K562 (cell line): ENCODE results near the gene ZNF629. TPM values are rescaled to one million over a fixed set of nuclear protein-coding genes. Genes with fewer than 3 reads are reported as not detected.

Source experiments
- ATAC-seq: fragments of 200-7000 bp; cut with Tn5 transposase; 3 replicates; pipeline ENCODE4 v1.9.1; 2020; ENCODE audit warnings: moderate library complexity
- BruUV-seq: library from RNA; stranded (reverse); fragments of 400-500 nt; replicated peaks from 2 replicates; lab custom pipeline; 2021; lab: Mats Ljungman, UMichigan
- CTCF ChIA-PET: fragments of 300-600 bp; formaldehyde crosslinking; extraction: SDS; loops from one replicate; lab custom pipeline; 2021; ENCODE audit warnings: low intra/inter-chr PET ratio; lab: Yijun Ruan, JAX
- POLR2A ChIA-PET: fragments of 300-600, 350-650 bp; sonication (Branson Sonifier 250); formaldehyde crosslinking; extraction: SDS; loops from one replicate; lab custom pipeline; 2021; ENCODE audit warnings: antibody characterized with exemption, inconsistent platforms; lab: Yijun Ruan, JAX
- DNase-seq, 4 experiments: peaks; one replicate each; pipeline versions ENCODE4 v3.0.0 to v3.0.0-alpha.2; 2011 to 2018; ENCODE audit warnings: low spot score in 3 of 4, mixed read lengths in 3 of 4; ENCODE audit errors: extremely low read depth in 1 of 4
- FAIRE-seq: peaks from 2 replicates; lab custom pipeline; 2011; peaks lifted over from hg19 to GRCh38; lab: Jason Lieb, UNC
- H2AFZ ChIP-seq: 2 replicates; pipeline ENCODE4 v1.6.0; 2011; ENCODE audit warnings: low read depth, low read length, control low read depth, inconsistent platforms
- H3K27ac ChIP-seq: fragments of 200-600 bp; 3 replicates; pipeline ENCODE4 v1.8.0; 2011; ENCODE audit warnings: low read depth, mild to moderate bottlenecking, control low read depth, inconsistent platforms, low read length, moderate library complexity, mixed read lengths; ENCODE audit errors: extremely low read depth
- H3K27me3 ChIP-seq, 2 experiments: fragments of 300-600 bp in 1 of 2; 2 replicates in 1 of 2; 3 replicates in 1 of 2; pipeline versions ENCODE4 v1.6.0 to v1.8.0; 2011; ENCODE audit warnings: inconsistent platforms in 2 of 2, low read length in 2 of 2, mild to moderate bottlenecking in 1 of 2, mixed read lengths in 1 of 2, moderate library complexity in 1 of 2; ENCODE audit not compliant: control insufficient read depth in 2 of 2, insufficient read depth in 2 of 2
- H3K36me3 ChIP-seq: fragments of 300-600 bp; 3 replicates; pipeline ENCODE4 v1.8.0; 2011; ENCODE audit warnings: mild to moderate bottlenecking, low read length, inconsistent platforms; ENCODE audit not compliant: control insufficient read depth, insufficient read depth
- H3K4me1 ChIP-seq, 2 experiments: fragments of 200-600 bp in 1 of 2; replicated peaks in 1 of 2; 2 replicates in 1 of 2; 3 replicates in 1 of 2; pipeline versions ENCODE4 v1.5.1 to v1.8.0; 2011; ENCODE audit warnings: inconsistent platforms in 2 of 2, low read length in 2 of 2, mild to moderate bottlenecking in 1 of 2, mixed read lengths in 1 of 2, moderate library complexity in 1 of 2; ENCODE audit not compliant: control insufficient read depth in 2 of 2, insufficient read depth in 2 of 2
- H3K4me2 ChIP-seq: 2 replicates; pipeline ENCODE4 v1.6.1; 2011; ENCODE audit warnings: low read length, control low read depth, inconsistent platforms, mixed read lengths; ENCODE audit not compliant: insufficient read depth
- H3K4me3 ChIP-seq: fragments of 200-600 bp; sonication (generic), shearing (Covaris generic); 2 replicates; pipeline ENCODE4 v1.5.1; 2016; ENCODE audit warnings: control low read depth, inconsistent platforms
- H3K79me2 ChIP-seq: fragments of 200-600 bp; 3 replicates; pipeline ENCODE4 v1.8.0; 2011; ENCODE audit warnings: low read length, inconsistent platforms; ENCODE audit not compliant: control insufficient read depth, insufficient read depth
- H3K9ac ChIP-seq, 2 experiments: 2 replicates each; pipeline versions ENCODE4 v1.6.0 to v1.6.1; 2011; ENCODE audit warnings: low read depth in 2 of 2, low read length in 2 of 2, control low read depth in 1 of 2, inconsistent platforms in 1 of 2, mild to moderate bottlenecking in 1 of 2, mixed read lengths in 1 of 2; ENCODE audit not compliant: insufficient read depth in 1 of 2
- H3K9me1 ChIP-seq: one replicate; pipeline ENCODE4 v1.6.0; 2011; ENCODE audit warnings: inconsistent platforms, mild to moderate bottlenecking, low read length, moderate library complexity; ENCODE audit not compliant: control insufficient read depth, insufficient read depth
- H3K9me3 ChIP-seq: replicated peaks from 2 replicates; pipeline ENCODE4 v1.5.1; 2011; ENCODE audit warnings: low read depth, low read length, inconsistent platforms; ENCODE audit not compliant: control insufficient read depth, insufficient read depth
- H4K20me1 ChIP-seq: replicated peaks from 2 replicates; pipeline ENCODE4 v1.6.1; 2011; ENCODE audit warnings: low read length, inconsistent platforms, mixed read lengths; ENCODE audit not compliant: control insufficient read depth, insufficient read depth
- CEBPB ChIP-seq: fragments of 450-650 bp; IDR thresholded peaks from 2 replicates; pipeline ENCODE4 v1.6.1; 2016; ENCODE audit warnings: missing genetic modification characterization, missing compliant biosample characterization
- HMGN3 ChIP-seq: IDR thresholded peaks from 2 replicates; pipeline ENCODE4 v1.6.1; 2011; ENCODE audit warnings: borderline replicate concordance, low read depth, mild to moderate bottlenecking, mixed read lengths, low read length; ENCODE audit not compliant: insufficient read length; ENCODE audit errors: extremely low read depth
- KLF1 ChIP-seq: fragments of 450-650 bp; IDR thresholded peaks from 2 replicates; pipeline ENCODE4 v1.6.1; 2016; ENCODE audit warnings: missing genetic modification characterization, missing compliant biosample characterization
- LCOR ChIP-seq: sonication (generic); formaldehyde crosslinking; IDR thresholded peaks from 2 replicates; pipeline ENCODE4 v1.8.0; 2022; ENCODE audit warnings: mild to moderate bottlenecking, missing genetic modification reagents
- MCM7 ChIP-seq, 2 experiments: fragments of 450-650 bp; IDR thresholded peaks; 2 replicates each; pipeline ENCODE4 v1.6.1; 2016 to 2018
- MYNN ChIP-seq, 2 experiments: sonication (generic); formaldehyde crosslinking in 1 of 2; IDR thresholded peaks; 2 replicates each; pipeline versions ENCODE4 v1.5.0 to v1.6.1; 2016 to 2020; ENCODE audit warnings: antibody characterized with exemption in 1 of 2, missing genetic modification reagents in 1 of 2
- NONO ChIP-seq, 2 experiments: fragments of 200-400 bp in 1 of 2; fragments of 450-650 bp in 1 of 2; formaldehyde crosslinking in 1 of 2; IDR thresholded peaks; 2 replicates each; pipeline ENCODE4 v1.6.1; 2017; ENCODE audit warnings: low read depth in 2 of 2, mild to moderate bottlenecking in 2 of 2, moderate library complexity in 2 of 2, low read length in 1 of 2
- SOX6 ChIP-seq: fragments of 450-650 bp; IDR thresholded peaks from 2 replicates; pipeline ENCODE4 v1.6.1; 2014; ENCODE audit warnings: mild to moderate bottlenecking
- TFE3 ChIP-seq: fragments of 450-650 bp; formaldehyde crosslinking; IDR thresholded peaks from 2 replicates; pipeline ENCODE4 v1.4.0; 2020; ENCODE audit warnings: mild to moderate bottlenecking, mixed read lengths
- TGIF2 ChIP-seq: sonication (generic); formaldehyde crosslinking; IDR thresholded peaks from 2 replicates; pipeline ENCODE4 v1.8.1; 2022; ENCODE audit warnings: mild to moderate bottlenecking, missing genetic modification reagents, moderate library complexity
- ZBTB1 ChIP-seq: sonication (generic); formaldehyde crosslinking; IDR thresholded peaks from 2 replicates; pipeline ENCODE4 v1.8.1; 2023; ENCODE audit warnings: missing genetic modification reagents, low read depth, mild to moderate bottlenecking, borderline replicate concordance
- ZBTB7A ChIP-seq: IDR thresholded peaks from 2 replicates; pipeline ENCODE4 v1.6.1; 2011; ENCODE audit warnings: low read depth, mild to moderate bottlenecking, low read length, moderate library complexity, borderline replicate concordance; ENCODE audit not compliant: control insufficient read depth
- ZNF445 ChIP-seq: fragments of 250-450 bp; sonication (Bioruptor Pico); IDR thresholded peaks from 2 replicates; pipeline ENCODE4 v1.4.0; 2020; ENCODE audit warnings: low read depth, mild to moderate bottlenecking, moderate library complexity
- ZNF717 ChIP-seq: fragments of 250-450 bp; sonication (Bioruptor Pico); IDR thresholded peaks from 2 replicates; pipeline ENCODE4 v1.5.0; 2021
- WGBS: fragments of 100-300 bp; shearing (Covaris generic); methylation state at CpG from one replicate; pipeline ENCODE4 v1.1.6; 2016; ENCODE audit warnings: low coverage, mixed read lengths; ENCODE audit not compliant: insufficient coverage; ENCODE audit errors: missing lambda C conversion rate; 5-methylcytosine and 5-hydroxymethylcytosine counted together
- in situ Hi-C: fragments of 300-500 bp; cut with MboI; formaldehyde crosslinking; loops from 4 replicates; pipeline ENCODE4 v1.15.0; 2018; ENCODE audit warnings: inconsistent platforms, mixed read lengths
- intact Hi-C: fragments of 100-400 bp; cut with micrococcal nuclease; formaldehyde crosslinking; loops from 2 replicates; pipeline ENCODE4 v1.14.2; 2022
- polyA plus RNA-seq, 8 experiments: library from polyadenylated mRNA; depleted of rRNA in 4 of 8; stranded (reverse) in 5 of 8; unstranded in 3 of 8; fragments of >200 nt; fragmentation: Nextera tagmentation in 2 of 8; fragmentation: Illumina TruSeq in 1 of 8; extraction: Ambion mirVana in 2 of 8; extraction: Trizol in 1 of 8; gene quantifications; 2 replicates each; pipeline versions ENCODE4 v1.2.1 to v1.2.3, GENCODE V29; 2011 to 2014; ENCODE audit warnings: inconsistent platforms in 1 of 8, missing spikeins in 1 of 8
- total RNA-seq, 7 experiments: library from RNA; depleted of rRNA in 6 of 7; stranded (reverse); fragments of >200 nt in 6 of 7; fragmentation: Illumina TruSeq in 2 of 7; extraction: Trizol in 2 of 7; gene quantifications; 2 replicates each; pipeline versions ENCODE4 v1.2.1 to v1.2.3, GENCODE V29; 2011 to 2021; ENCODE audit warnings: low replicate concordance in 1 of 7
- TF ChIP-seq, protein P1 (sequence below): fragments of 450-650 bp; IDR thresholded peaks from one replicate; pipeline ENCODE4 v1.6.1; 2018; ENCODE audit warnings: mild to moderate bottlenecking, moderate library complexity; ENCODE audit not compliant: partially characterized antibody

The ZNF629 gene
- total and polyA plus RNA-seq, 9 of the 15 experiments (the other 6 are each of a cell fraction or from before 2014, with no cell fraction given): 0.44 to 18.8 (median 7.4) TPM

DNA sequence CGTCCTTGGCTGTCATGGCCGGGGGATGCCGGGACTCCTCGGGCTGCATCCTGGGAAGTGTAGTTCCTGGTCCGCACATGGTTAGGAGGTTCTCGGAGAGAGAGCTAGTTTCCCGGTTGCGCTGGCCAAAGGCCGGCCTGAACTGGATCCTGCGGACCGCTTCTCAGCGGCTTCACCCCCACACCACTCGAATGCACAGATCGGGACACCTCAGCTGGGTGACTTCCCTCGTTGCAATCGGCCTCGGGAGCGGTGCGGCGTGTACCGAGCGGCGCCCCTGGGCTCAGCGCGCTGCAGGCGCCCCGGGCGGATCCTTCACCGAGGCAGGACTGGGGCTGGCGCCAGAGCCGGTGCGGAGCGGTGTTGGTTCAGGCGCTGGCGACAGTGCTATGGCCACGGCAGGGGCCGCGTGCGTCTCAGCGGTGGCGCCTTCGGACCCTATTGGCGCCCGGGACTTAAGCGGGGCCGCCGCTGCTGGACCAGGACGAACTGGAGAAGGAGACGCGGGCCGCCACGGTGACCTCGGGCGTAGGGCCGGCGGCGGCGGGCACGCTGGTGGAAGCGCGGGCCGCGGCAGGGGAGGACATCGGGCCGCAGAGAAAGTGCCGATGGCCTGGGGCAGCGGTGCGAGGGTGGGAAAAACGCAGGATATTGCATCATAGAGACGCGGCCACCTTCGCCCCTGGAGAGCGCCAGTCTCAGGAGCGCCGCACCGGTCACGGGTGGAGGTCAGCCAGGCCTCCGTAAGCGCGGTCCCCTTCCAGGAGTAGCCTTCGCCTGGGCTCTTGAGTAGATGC is 11.4 kb downstream of the ZNF629 start (continued):
- TF ChIP-seq ZBTB1 (CRISPR knock-in tag) (peak; percentile 36; the same call in 1 of the 2 replicates), TFE3 (peak; percentile 34; the same call in 1 of the 2 replicates)
- TF ChIP-seq, protein P1, sequence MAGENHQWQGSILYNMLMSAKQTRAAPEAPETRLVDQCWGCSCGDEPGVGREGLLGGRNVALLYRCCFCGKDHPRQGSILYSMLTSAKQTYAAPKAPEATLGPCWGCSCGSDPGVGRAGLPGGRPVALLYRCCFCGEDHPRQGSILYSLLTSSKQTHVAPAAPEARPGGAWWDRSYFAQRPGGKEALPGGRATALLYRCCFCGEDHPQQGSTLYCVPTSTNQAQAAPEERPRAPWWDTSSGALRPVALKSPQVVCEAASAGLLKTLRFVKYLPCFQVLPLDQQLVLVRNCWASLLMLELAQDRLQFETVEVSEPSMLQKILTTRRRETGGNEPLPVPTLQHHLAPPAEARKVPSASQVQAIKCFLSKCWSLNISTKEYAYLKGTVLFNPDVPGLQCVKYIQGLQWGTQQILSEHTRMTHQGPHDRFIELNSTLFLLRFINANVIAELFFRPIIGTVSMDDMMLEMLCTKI: no peak

DNA sequence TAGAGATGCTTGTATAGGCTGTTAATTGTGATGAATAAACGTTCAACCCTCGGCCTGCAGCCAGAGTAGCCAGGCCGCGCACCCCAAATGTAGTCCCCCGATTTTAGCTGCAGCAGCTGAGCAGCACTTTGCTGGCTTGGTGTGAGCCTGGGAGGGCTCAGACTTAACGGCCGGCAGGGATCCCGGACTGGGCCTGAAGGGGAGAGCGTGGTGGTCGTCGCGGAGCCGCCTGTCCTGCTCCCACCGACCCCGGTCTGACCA is 11.9 kb downstream of the ZNF629 start:
- TSS peak; percentile 35 for BruUV-seq
- Histone ChIP-seq H3K4me2 (peak overlapping the region; percentile 95), H3K27me3 (no peaks in the 10 kb centered on the region), H2AFZ (peak overlapping the region; percentile 41; the same call in 1 of the 2 replicates), H3K36me3 (peaks cover 53% of the 10 kb centered on the region; the same call in 2 of the 3 replicates), H3K27ac (peak overlapping the region; percentile 94), H3K9me3 (no peaks in the 10 kb centered on the region), H3K4me1 (peaks cover 27 to 49% of the 10 kb centered on the region in 2 experiments), H3K9me1 (no peaks in the 10 kb centered on the region), H3K79me2 (peaks cover 33% of the 10 kb centered on the region), H3K4me3 (peak overlapping the region; percentile 66), H3K9ac (peak overlapping the region; percentile 97 to 98), H4K20me1 (peaks cover 5% of the 10 kb centered on the region; the same call in 1 of the 2 replicates)
- intact Hi-C loops (loop anchor here (5.0 to 10.0 kb wide), 2 partner anchors 60 to 147 kb away; partner anchors contain the start of gene FBXL19), in situ Hi-C loops (no loop called here)
- ChIA-PET CTCF (no interaction called here), POLR2A (interaction anchor here (0.6 to 2.6 kb wide), 14 partner anchors 9 to 677 kb away, joined by 3 to 19 read pairs (median 4); partner anchors contain the start of genes PHKG2 and ZNF629)
- ATAC-seq (no peak), FAIRE-seq (no peak), DNase-seq (no peak)
- WGBS: 20% methylated on average over 15 of the region's 15 CpGs
- 0 out of 2 replicates have a peak, but pooled peaks have one; percentile 75 for TF ChIP-seq TGIF2 (CRISPR knock-in tag)
- no peak for TF ChIP-seq SOX6
- TF ChIP-seq MYNN (IDR thresholded peaks at IDR 0.05): 0 out of 2 replicates have a peak, but pooled peaks have one; percentile 71
- TF ChIP-seq MYNN (CRISPR knock-in tag; IDR thresholded peaks at IDR 0.05): no peak
- no peak for TF ChIP-seq ZNF717
- 0 out of 2 replicates have a peak, but pooled peaks have one; percentile 3 for TF ChIP-seq ZNF445 (CRISPR knock-in tag)
- TF ChIP-seq HMGN3: peak; percentile 37
- peak; percentile 92; the same call in 1 of the 2 replicates for TF ChIP-seq KLF1 (tag)
- TF ChIP-seq ZBTB7A: peak; percentile 82; the same call in 1 of the 2 replicates
- no peak for TF ChIP-seq CEBPB (tag)
- 0 out of 2 replicates have a peak, but pooled peaks have one; percentile 6 for TF ChIP-seq LCOR (CRISPR knock-in tag)
- no peak for TF ChIP-seq MCM7 (IDR thresholded peaks at IDR 0.05)
- TF ChIP-seq NONO (IDR thresholded peaks at IDR 0.05; ENCODE audit: low read depth in 2 of 2, low read length in 1 of 2): peak in 1 of 2 experiments; percentile 22; a peak in 1 of 4 replicates
